ENCODE measurements around the gene FCRL1.

FCRL1 gene

DNA sequence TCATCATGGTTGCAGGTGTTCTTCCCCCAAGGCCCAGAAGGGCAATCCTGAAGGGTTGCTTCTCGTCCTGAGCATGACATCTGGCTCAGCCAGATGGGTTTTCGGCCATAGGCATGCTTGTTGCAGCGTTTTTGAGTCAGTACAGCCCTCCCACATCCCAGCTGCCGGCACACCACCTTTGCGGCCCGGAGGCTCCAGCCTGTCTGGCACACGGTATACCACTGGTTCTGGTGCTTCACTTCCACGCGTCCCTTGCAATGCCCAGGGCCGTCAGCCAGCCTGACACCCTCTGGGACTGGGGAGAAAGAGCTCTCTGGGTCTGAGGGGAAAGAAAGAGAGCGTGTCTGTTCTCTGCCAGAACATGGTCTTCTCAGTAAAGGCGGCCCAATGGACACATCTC lies 14.5 kb upstream of the FCRL1 start:
- Histone ChIP-seq H3K4me3 (ENCODE audit: low read depth, low read length) (no peak overlapping the region), H3K4me1 (ENCODE audit: control insufficient read depth, insufficient read depth, low read length, unreplicated experiment) (no peaks in the 10 kb centered on the region), H3K79me2 (ENCODE audit: control insufficient read depth, insufficient read depth, low read length, unreplicated experiment) (no peaks in the 10 kb centered on the region), H3K27ac (ENCODE audit: low read depth, low read length) (no peak overlapping the region), H2AFZ (ENCODE audit: low read length, unreplicated experiment) (no peak overlapping the region), H3K36me3 (ENCODE audit: insufficient read depth, low read length) (no peaks in the 10 kb centered on the region), H3K27me3 (ENCODE audit: insufficient read depth, low read length) (no peaks in the 10 kb centered on the region)

DNA sequence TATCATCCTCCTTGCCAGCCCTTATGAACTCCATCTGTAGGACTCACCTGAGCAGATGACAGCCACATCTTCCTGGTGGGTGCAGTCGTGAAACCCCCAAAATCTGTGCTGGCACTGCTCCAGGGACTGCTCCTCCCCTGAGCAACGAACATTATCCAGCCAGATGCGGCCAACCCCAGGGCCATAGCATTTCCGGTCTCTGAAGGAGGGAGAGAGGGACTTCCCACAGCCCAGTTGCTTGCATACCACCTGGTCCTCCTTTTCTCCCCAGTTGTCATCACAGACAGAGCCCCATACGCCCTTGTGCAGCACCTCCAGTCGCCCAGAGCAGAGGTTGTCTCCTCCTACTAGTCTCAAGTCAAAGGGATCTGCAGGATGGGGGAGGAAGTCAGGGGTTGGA lies 13.2 kb upstream of the FCRL1 start:
- no peaks in the 10 kb centered on the region for H3K79me2 ChIP-seq (ENCODE audit: control insufficient read depth, insufficient read depth, low read length, unreplicated experiment)
- H3K27me3 ChIP-seq (ENCODE audit: insufficient read depth, low read length) = no peaks in the 10 kb centered on the region
- no peak overlapping the region for H2AFZ ChIP-seq (ENCODE audit: low read length, unreplicated experiment)
- H3K4me1 ChIP-seq (ENCODE audit: control insufficient read depth, insufficient read depth, low read length, unreplicated experiment) = no peaks in the 10 kb centered on the region
- no peaks in the 10 kb centered on the region for H3K36me3 ChIP-seq (ENCODE audit: insufficient read depth, low read length)
- no peak overlapping the region for H3K4me3 ChIP-seq (ENCODE audit: low read depth, low read length)
- no peak overlapping the region for H3K27ac ChIP-seq (ENCODE audit: low read depth, low read length)

- Histone ChIP-seq H3K79me2 (ENCODE audit: control insufficient read depth, insufficient read depth, low read length, unreplicated experiment) (no peaks in the 10 kb centered on the region), H3K36me3 (ENCODE audit: insufficient read depth, low read length) (no peaks in the 10 kb centered on the region), H3K4me3 (ENCODE audit: low read depth, low read length) (no peak overlapping the region), H2AFZ (ENCODE audit: low read length, unreplicated experiment) (no peak overlapping the region), H3K4me1 (ENCODE audit: control insufficient read depth, insufficient read depth, low read length, unreplicated experiment) (no peaks in the 10 kb centered on the region), H3K27ac (ENCODE audit: low read depth, low read length) (no peak overlapping the region), H3K27me3 (ENCODE audit: insufficient read depth, low read length) (no peaks in the 10 kb centered on the region)
Observed at GRCh38 chr1:157831968-157832626, 12.2 kb upstream of the FCRL1 start.

GRCh38 chr1:157830887-157831286 lies 11.0 kb upstream of the FCRL1 start:
- Histone ChIP-seq H3K4me1 (ENCODE audit: control insufficient read depth, insufficient read depth, low read length, unreplicated experiment) (no peaks in the 10 kb centered on the region), H2AFZ (ENCODE audit: low read length, unreplicated experiment) (no peak overlapping the region), H3K36me3 (ENCODE audit: insufficient read depth, low read length) (no peaks in the 10 kb centered on the region), H3K27me3 (ENCODE audit: insufficient read depth, low read length) (no peaks in the 10 kb centered on the region), H3K79me2 (ENCODE audit: control insufficient read depth, insufficient read depth, low read length, unreplicated experiment) (no peaks in the 10 kb centered on the region), H3K27ac (ENCODE audit: low read depth, low read length) (no peak overlapping the region), H3K4me3 (ENCODE audit: low read depth, low read length) (no peak overlapping the region)

- Histone ChIP-seq H3K4me1 (ENCODE audit: control insufficient read depth, insufficient read depth, low read length, unreplicated experiment) (no peaks in the 10 kb centered on the region), H3K27ac (ENCODE audit: low read depth, low read length) (no peak overlapping the region), H2AFZ (ENCODE audit: low read length, unreplicated experiment) (no peak overlapping the region), H3K27me3 (ENCODE audit: insufficient read depth, low read length) (no peaks in the 10 kb centered on the region), H3K4me3 (ENCODE audit: low read depth, low read length) (no peak overlapping the region), H3K79me2 (ENCODE audit: control insufficient read depth, insufficient read depth, low read length, unreplicated experiment) (no peaks in the 10 kb centered on the region), H3K36me3 (ENCODE audit: insufficient read depth, low read length) (no peaks in the 10 kb centered on the region)
Observed at GRCh38 chr1:157829711-157830110, 9.8 kb upstream of the FCRL1 start.

- Histone ChIP-seq H3K79me2 (ENCODE audit: control insufficient read depth, insufficient read depth, low read length, unreplicated experiment) (no peaks in the 10 kb centered on the region), H3K4me1 (ENCODE audit: control insufficient read depth, insufficient read depth, low read length, unreplicated experiment) (no peaks in the 10 kb centered on the region), H3K27ac (ENCODE audit: low read depth, low read length) (no peak overlapping the region), H3K27me3 (ENCODE audit: insufficient read depth, low read length) (no peaks in the 10 kb centered on the region), H2AFZ (ENCODE audit: low read length, unreplicated experiment) (no peak overlapping the region), H3K4me3 (ENCODE audit: low read depth, low read length) (no peak overlapping the region), H3K36me3 (ENCODE audit: insufficient read depth, low read length) (no peaks in the 10 kb centered on the region)
Observed at GRCh38 chr1:157829210-157829609, 9.3 kb upstream of the FCRL1 start.

DNA sequence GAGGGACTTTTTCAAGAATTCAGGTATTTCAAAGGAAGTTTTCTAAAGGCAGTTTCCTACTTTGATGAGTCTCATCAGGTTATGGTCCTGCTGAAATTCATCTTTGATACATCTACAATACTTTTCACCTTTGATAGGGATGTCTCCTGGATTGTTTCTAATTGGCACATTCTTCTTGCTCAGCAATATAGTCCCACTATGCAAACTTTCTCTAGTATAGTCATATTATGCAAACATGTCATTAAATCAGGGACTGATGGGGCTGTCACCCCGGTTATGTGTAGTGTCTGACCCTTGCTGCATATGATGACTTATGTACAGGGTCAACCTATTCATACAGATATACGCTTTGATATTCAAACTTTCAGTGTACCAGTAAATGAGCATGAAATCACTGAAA lies 379 bp upstream of the FCRL1 start:
- H3K27me3 ChIP-seq (ENCODE audit: insufficient read depth, low read length) = no peaks in the 10 kb centered on the region
- H2AFZ ChIP-seq (ENCODE audit: low read length, unreplicated experiment) = no peak overlapping the region

GRCh38 chr1:157819215-157819614 lies 705 bp downstream of the FCRL1 start:
- Histone ChIP-seq H3K36me3 (ENCODE audit: insufficient read depth, low read length) (no peaks in the 10 kb centered on the region), H3K27me3 (ENCODE audit: insufficient read depth, low read length) (no peaks in the 10 kb centered on the region), H3K4me3 (ENCODE audit: low read depth, low read length) (no peak overlapping the region), H3K4me1 (ENCODE audit: control insufficient read depth, insufficient read depth, low read length, unreplicated experiment) (no peaks in the 10 kb centered on the region), H2AFZ (ENCODE audit: low read length, unreplicated experiment) (no peak overlapping the region), H3K27ac (ENCODE audit: low read depth, low read length) (no peak overlapping the region), H3K79me2 (ENCODE audit: control insufficient read depth, insufficient read depth, low read length, unreplicated experiment) (no peaks in the 10 kb centered on the region)

More for the DNA sequence above, 379 bp upstream of the FCRL1 start:
- Histone ChIP-seq H3K4me1 (ENCODE audit: control insufficient read depth, insufficient read depth, low read length, unreplicated experiment) (no peaks in the 10 kb centered on the region), H3K36me3 (ENCODE audit: insufficient read depth, low read length) (no peaks in the 10 kb centered on the region), H3K79me2 (ENCODE audit: control insufficient read depth, insufficient read depth, low read length, unreplicated experiment) (no peaks in the 10 kb centered on the region), H3K4me3 (ENCODE audit: low read depth, low read length) (no peak overlapping the region), H3K27ac (ENCODE audit: low read depth, low read length) (no peak overlapping the region)

- H3K36me3 ChIP-seq (ENCODE audit: insufficient read depth, low read length) = no peaks in the 10 kb centered on the region
- no peaks in the 10 kb centered on the region for H3K79me2 ChIP-seq (ENCODE audit: control insufficient read depth, insufficient read depth, low read length, unreplicated experiment)
- no peak overlapping the region for H3K27ac ChIP-seq (ENCODE audit: low read depth, low read length)
Observed at GRCh38 chr1:157813269-157813668, 6.7 kb downstream of the FCRL1 start.

GRCh38 chr1:157806431-157807149 lies 13.3 kb downstream of the FCRL1 start:
- no peaks in the 10 kb centered on the region for H3K27me3 ChIP-seq (ENCODE audit: insufficient read depth, low read length)
- no peaks in the 10 kb centered on the region for H3K36me3 ChIP-seq (ENCODE audit: insufficient read depth, low read length)
- no peak overlapping the region for H3K4me3 ChIP-seq (ENCODE audit: low read depth, low read length)
- no peaks in the 10 kb centered on the region for H3K4me1 ChIP-seq (ENCODE audit: control insufficient read depth, insufficient read depth, low read length, unreplicated experiment)
- H2AFZ ChIP-seq (ENCODE audit: low read length, unreplicated experiment) = no peak overlapping the region
- H3K27ac ChIP-seq (ENCODE audit: low read depth, low read length) = no peak overlapping the region
- no peaks in the 10 kb centered on the region for H3K79me2 ChIP-seq (ENCODE audit: control insufficient read depth, insufficient read depth, low read length, unreplicated experiment)

More at GRCh38 chr1:157813269-157813668, 6.7 kb downstream of the FCRL1 start:
- Histone ChIP-seq H3K27me3 (ENCODE audit: insufficient read depth, low read length) (no peaks in the 10 kb centered on the region), H2AFZ (ENCODE audit: low read length, unreplicated experiment) (no peak overlapping the region), H3K4me1 (ENCODE audit: control insufficient read depth, insufficient read depth, low read length, unreplicated experiment) (no peaks in the 10 kb centered on the region), H3K4me3 (ENCODE audit: low read depth, low read length) (no peak overlapping the region)

DNA sequence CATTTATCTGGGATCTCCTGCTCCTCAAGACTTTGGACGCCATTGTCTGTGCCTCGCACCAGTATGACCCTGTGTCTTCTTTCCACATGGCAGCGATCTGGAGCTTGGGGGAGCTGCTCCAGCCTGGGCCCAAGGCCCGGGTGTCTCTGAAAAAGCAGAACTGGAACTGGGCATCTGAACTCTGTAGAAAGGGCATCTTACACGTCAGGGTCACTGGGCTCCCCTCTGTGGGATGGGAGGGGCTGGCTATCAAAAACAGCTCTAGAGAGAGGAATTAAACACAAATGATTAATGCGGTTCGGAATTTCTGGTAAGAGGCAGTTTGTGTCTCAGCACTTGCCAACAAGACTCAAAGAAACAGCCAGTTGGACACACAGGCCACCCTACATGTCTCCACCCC lies 16.1 kb downstream of the FCRL1 start:
- Histone ChIP-seq H3K4me3 (ENCODE audit: low read depth, low read length) (no peak overlapping the region), H3K79me2 (ENCODE audit: control insufficient read depth, insufficient read depth, low read length, unreplicated experiment) (no peaks in the 10 kb centered on the region), H3K36me3 (ENCODE audit: insufficient read depth, low read length) (no peaks in the 10 kb centered on the region), H3K4me1 (ENCODE audit: control insufficient read depth, insufficient read depth, low read length, unreplicated experiment) (no peaks in the 10 kb centered on the region), H2AFZ (ENCODE audit: low read length, unreplicated experiment) (no peak overlapping the region), H3K27ac (ENCODE audit: low read depth, low read length) (no peak overlapping the region), H3K27me3 (ENCODE audit: insufficient read depth, low read length) (no peaks in the 10 kb centered on the region)
